ENCODE data around the gene USF2.
"Not testable (repeated sequence)": the region's sequence is repeated elsewhere in the genome, so short reads cannot be mapped to it uniquely, and the experiment has no call there.

Gene USF2

GRCh38 chr19:35239597-35239996 is 29.2 kb upstream of the USF2 start:
- DNase-seq, result not testable (repeated sequence)

GRCh38 chr19:35240327-35240726 is 28.4 kb upstream of the USF2 start:
- DNase-seq, result no peak

- no peak for DNase-seq
These were observed 27.3 kb upstream of the USF2 start for GRCh38 chr19:35241417-35241816.

GRCh38 chr19:35246466-35247092 is 22.2 kb upstream of the USF2 start:
- DNase-seq, result no peak

GRCh38 chr19:35247526-35248309 is 21.0 kb upstream of the USF2 start:
- peak; percentile 79 for DNase-seq

- peak; percentile 99 for DNase-seq
These were observed 20.2 kb upstream of the USF2 start, which contains the start of gene LSR for GRCh38 chr19:35248310-35249145. Gene LSR (plus strand): TSS chr19:35249002. CDS start chr19:35249023, 21 bp downstream.

- DNase-seq, result no peak
These were observed 19.5 kb upstream of the USF2 start for GRCh38 chr19:35249146-35249847.

- DNase-seq, result no peak
These were observed 18.7 kb upstream of the USF2 start for GRCh38 chr19:35249848-35250711.

- DNase-seq, result no peak
These were observed 17.3 kb upstream of the USF2 start for GRCh38 chr19:35251456-35251855.

GRCh38 chr19:35253316-35254286 is 15.2 kb upstream of the USF2 start:
- no peak for DNase-seq

GRCh38 chr19:35254341-35255297 is 14.1 kb upstream of the USF2 start:
- no peak for DNase-seq

- no peak for DNase-seq
These were observed 12.2 kb upstream of the USF2 start for GRCh38 chr19:35256566-35256965.

GRCh38 chr19:35257113-35257461 is 11.7 kb upstream of the USF2 start:
- DNase-seq, result no peak

- DNase-seq, result no peak
These were observed 8.0 kb upstream of the USF2 start for GRCh38 chr19:35260694-35261304.

- DNase-seq, result no peak
These were observed 7.2 kb upstream of the USF2 start for GRCh38 chr19:35261356-35262100.

- no peak for DNase-seq
These were observed 6.5 kb upstream of the USF2 start for GRCh38 chr19:35262101-35262761.
